DND-41 (cell line): ENCODE data around the gene SDHA.
"Not testable (repeated sequence)": the region's sequence is repeated elsewhere in the genome, so short reads cannot be mapped to it uniquely, and the experiment has no call there.

Source experiments
- ATAC-seq: fragments of 200-7000 bp; cut with Tn5 transposase; 3 replicates; pipeline ENCODE4 v1.9.1; 2021; ENCODE audit warnings: low read depth; ENCODE audit not compliant: insufficient read depth
- DNase-seq: peaks from one replicate; pipeline ENCODE4 v3.0.0-alpha.2; 2020
- H2AFZ ChIP-seq: 2 replicates; pipeline ENCODE4 v1.6.0; 2012; ENCODE audit warnings: low read depth, low read length
- H3K27ac ChIP-seq: 2 replicates; pipeline ENCODE4 v1.5.1; 2012; ENCODE audit warnings: low read length, inconsistent platforms
- H3K27me3 ChIP-seq: fragments of 200-600 bp; sonication (generic); 2 replicates; pipeline ENCODE4 v1.6.0; 2012; ENCODE audit warnings: low read length, mild to moderate bottlenecking, inconsistent platforms; ENCODE audit not compliant: insufficient read depth, poor library complexity
- H3K36me3 ChIP-seq: 2 replicates; pipeline ENCODE4 v1.5.1; 2012; ENCODE audit warnings: low read length, inconsistent platforms; ENCODE audit not compliant: insufficient read depth
- H3K4me1 ChIP-seq: 2 replicates; pipeline ENCODE4 v1.5.1; 2012; ENCODE audit warnings: mild to moderate bottlenecking, low read length; ENCODE audit not compliant: insufficient read depth
- H3K4me2 ChIP-seq: 2 replicates; pipeline ENCODE4 v1.6.0; 2012; ENCODE audit warnings: mild to moderate bottlenecking, moderate library complexity, low read length, inconsistent platforms; ENCODE audit not compliant: insufficient read depth
- H3K4me3 ChIP-seq, 2 experiments: fragments of 200-600 bp in 1 of 2; shearing (Covaris generic) in 1 of 2; 2 replicates each; pipeline ENCODE4 v1.5.1; 2012 to 2016; ENCODE audit warnings: inconsistent platforms in 2 of 2, low read length in 2 of 2, mild to moderate bottlenecking in 2 of 2, low read depth in 1 of 2, moderate library complexity in 1 of 2
- H3K79me2 ChIP-seq: 2 replicates; pipeline ENCODE4 v1.6.0; 2012; ENCODE audit warnings: low read length, inconsistent platforms; ENCODE audit not compliant: insufficient read depth
- H3K9ac ChIP-seq: 2 replicates; pipeline ENCODE4 v1.6.0; 2012; ENCODE audit warnings: low read depth, mild to moderate bottlenecking, inconsistent platforms, low read length, moderate library complexity
- H3K9me3 ChIP-seq: 2 replicates; pipeline ENCODE4 v1.5.1; 2012; ENCODE audit warnings: low read length, moderate library complexity, mild to moderate bottlenecking, inconsistent platforms; ENCODE audit not compliant: insufficient read depth, severe bottlenecking
- H4K20me1 ChIP-seq: 2 replicates; pipeline ENCODE4 v1.6.0; 2012; ENCODE audit warnings: low read length; ENCODE audit not compliant: insufficient read depth
- CTCF ChIP-seq: IDR thresholded peaks from 2 replicates; pipeline ENCODE4 v1.5.1; 2012; ENCODE audit warnings: borderline replicate concordance, low read length, moderate library complexity, mild to moderate bottlenecking; ENCODE audit not compliant: poor library complexity, severe bottlenecking; ENCODE audit errors: extremely low read depth
- EZH2 ChIP-seq: IDR thresholded peaks from 3 replicates; pipeline ENCODE4 v1.6.1; 2012; ENCODE audit warnings: borderline replicate concordance, low read depth, mild to moderate bottlenecking, moderate library complexity, low read length, inconsistent platforms; ENCODE audit not compliant: severe bottlenecking

Gene SDHA

GRCh38 chr5:217494-218456 is at the start of gene SDHA, which contains the start of gene CCDC127:
Gene SDHA (plus strand): TSS chr5:218320. CDS start chr5:218356, 36 bp downstream.
Gene CCDC127 (minus strand): TSS chr5:218153. CDS start chr5:216849, 1,304 bp downstream.
- peaks cover 38% of the 10 kb centered on the region for H3K4me1 ChIP-seq
- H3K36me3 ChIP-seq = peaks cover 19% of the 10 kb centered on the region
- peak within 1 kb of the TSS; percentile 73 for H3K4me2 ChIP-seq
- H4K20me1 ChIP-seq = peaks cover 32% of the 10 kb centered on the region
- peak; percentile 87 for ATAC-seq
- H3K27me3 ChIP-seq, H3K9me3 ChIP-seq: not testable (repeated sequence)
- TF ChIP-seq CTCF = peak; percentile 66
- peak within 1 kb of the TSS; percentile 85 for H3K27ac ChIP-seq
- peak within 1 kb of the TSS; percentile 88 to 93 for H3K4me3 ChIP-seq
- H3K79me2 ChIP-seq = peaks cover 84% of the 10 kb centered on the region
- H2AFZ ChIP-seq = peak within 1 kb of the TSS; percentile 89
- peak; percentile 97 for DNase-seq
- H3K9ac ChIP-seq = peak within 1 kb of the TSS; percentile 94

GRCh38 chr5:169071-169727 is 48.9 kb upstream of the SDHA start:
- TF ChIP-seq EZH2 (no peak), CTCF (no peak)
- H4K20me1 ChIP-seq = 0 out of 2 replicates have a peak, but pooled peaks cover 6% of the 10 kb centered on the region
- H3K27me3 ChIP-seq = no peaks in the 10 kb centered on the region
- no peak overlapping the region for H3K4me2 ChIP-seq
- no peak for DNase-seq
- H2AFZ ChIP-seq = no peak overlapping the region
- no peak overlapping the region for H3K27ac ChIP-seq
- no peaks in the 10 kb centered on the region for H3K36me3 ChIP-seq
- H3K79me2 ChIP-seq = no peaks in the 10 kb centered on the region
- no peak for ATAC-seq
- no peaks in the 10 kb centered on the region for H3K4me1 ChIP-seq
- no peak overlapping the region for H3K9ac ChIP-seq
- H3K4me3 ChIP-seq = no peak overlapping the region
- no peaks in the 10 kb centered on the region for H3K9me3 ChIP-seq

- ATAC-seq (no peak), DNase-seq (no peak)
- H3K4me2 ChIP-seq = no peak overlapping the region
- H3K9ac ChIP-seq = no peak overlapping the region
- no peak overlapping the region for H2AFZ ChIP-seq
- no peak for TF ChIP-seq CTCF
- no peak for TF ChIP-seq EZH2
- H3K9me3 ChIP-seq = no peaks in the 10 kb centered on the region
- no peak overlapping the region for H3K27ac ChIP-seq
- H3K4me3 ChIP-seq = no peak overlapping the region
- H4K20me1 ChIP-seq = 0 out of 2 replicates have a peak, but pooled peaks cover 6% of the 10 kb centered on the region
- no peaks in the 10 kb centered on the region for H3K36me3 ChIP-seq
- H3K4me1 ChIP-seq = no peaks in the 10 kb centered on the region
- no peaks in the 10 kb centered on the region for H3K79me2 ChIP-seq
- no peaks in the 10 kb centered on the region for H3K27me3 ChIP-seq
These were observed 48.4 kb upstream of the SDHA start for GRCh38 chr5:169728-170094.
